HG02885 (cell line): ENCODE data around the gene NKX2-4.
"Not testable (repeated sequence)": the region's sequence is repeated elsewhere in the genome, so short reads cannot be mapped to it uniquely, and the experiment has no call there.

Source experiments
- ATAC-seq: cut with Tn5 transposase; IDR thresholded peaks from one replicate; pipeline ENCODE4 v1.9.1; 2021; ENCODE audit warnings: mild to moderate bottlenecking; ENCODE audit not compliant: unreplicated experiment, poor library complexity

The NKX2-4 gene

DNA sequence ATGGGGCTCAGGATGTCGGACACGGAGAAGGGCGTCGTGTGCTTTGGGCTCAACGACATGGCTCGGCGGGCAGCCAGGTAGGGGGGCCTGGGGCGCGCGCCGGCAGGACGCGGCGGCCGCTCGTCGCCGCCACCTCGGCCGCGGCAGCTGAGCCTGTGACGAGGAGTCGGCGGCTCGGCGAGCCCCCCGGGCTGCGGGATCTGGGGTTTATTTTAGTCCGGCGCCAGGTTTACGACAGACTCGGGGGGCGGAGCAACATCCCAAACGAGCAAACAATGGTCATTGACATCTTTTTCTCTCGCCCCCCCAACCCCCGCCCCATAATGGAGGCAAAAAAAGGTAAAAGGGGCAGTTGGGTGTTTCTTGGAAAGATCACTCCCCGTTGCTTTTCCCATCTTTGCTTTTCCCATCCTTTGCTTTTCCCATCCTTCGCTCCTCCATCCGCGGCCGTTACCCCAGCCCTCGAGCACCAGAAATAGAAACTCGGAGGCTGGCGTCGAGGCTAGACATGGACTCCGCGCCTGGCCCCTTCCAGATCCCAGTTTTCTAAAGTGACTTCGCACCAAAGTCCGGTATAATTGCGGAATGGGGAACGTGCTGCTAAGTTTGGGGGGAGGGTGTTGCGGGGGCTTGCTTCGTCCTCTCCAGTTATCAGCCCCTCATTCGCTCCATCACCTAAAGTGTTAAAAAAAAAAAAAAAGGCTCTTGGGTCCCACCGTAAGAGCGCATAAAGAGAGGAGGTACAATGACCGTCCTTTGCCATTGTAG, at the start of gene NKX2-4:
Gene NKX2-4 (minus strand): TSS at position 186 of the 768 bp plus-strand sequence. CDS start 127 bp downstream, at position 59.
- ATAC-seq = peak; percentile 13

DNA sequence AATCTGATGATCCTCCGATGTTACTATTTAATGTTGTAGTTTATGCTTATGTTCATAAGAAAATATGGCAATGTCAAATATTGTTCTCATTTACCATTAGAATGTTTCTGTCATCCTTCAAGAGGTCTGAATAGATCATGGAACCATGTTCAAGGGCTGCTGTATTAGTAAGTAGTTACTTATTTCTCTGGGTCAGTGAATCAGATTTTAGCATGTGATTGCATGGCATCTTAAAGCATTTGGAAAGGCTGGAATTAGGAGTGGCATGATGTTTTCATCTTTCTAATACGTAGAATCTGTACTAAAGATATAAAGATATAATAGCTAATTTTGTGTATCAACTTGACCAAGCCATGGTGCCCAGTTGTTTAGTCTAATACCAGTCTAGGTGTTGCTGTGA, 40.5 kb upstream of the NKX2-4 start:
- ATAC-seq = no peak

DNA sequence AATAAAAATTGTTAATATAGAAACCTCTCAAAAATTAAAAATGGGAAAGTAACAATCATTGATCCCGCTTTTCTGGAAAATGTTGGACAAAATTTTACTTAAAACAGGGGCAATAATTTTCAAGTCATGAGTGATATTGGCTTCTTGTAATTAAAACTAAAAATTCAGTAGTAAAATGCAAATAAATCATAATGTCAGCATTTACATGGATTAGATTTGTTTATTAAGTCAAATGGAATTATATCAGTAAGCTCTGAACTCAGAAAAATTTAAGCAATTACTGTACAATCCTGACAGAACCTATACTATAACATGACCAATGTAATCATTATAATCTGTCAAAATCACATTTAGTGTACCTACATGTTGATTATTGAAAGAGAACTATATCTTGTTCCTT, 39.9 kb upstream of the NKX2-4 start:
- ATAC-seq = no peak

DNA sequence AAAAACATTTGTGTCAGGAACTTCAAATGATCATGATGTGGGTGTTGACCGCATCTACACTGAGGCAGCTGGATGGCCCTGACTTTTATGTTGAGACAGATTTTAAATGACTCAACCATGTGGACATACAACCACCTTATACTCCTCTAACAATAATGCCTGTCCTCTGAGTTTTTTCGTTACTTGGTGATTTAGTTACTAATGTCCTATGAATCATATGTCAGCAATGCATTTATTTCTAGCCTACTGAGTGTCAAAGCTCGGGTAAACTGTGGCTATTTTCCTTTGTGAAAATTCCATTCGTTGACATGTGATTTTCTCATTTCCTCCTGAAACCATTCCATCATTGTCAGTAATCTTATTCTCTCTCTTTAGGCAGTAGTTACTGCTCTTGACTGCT, 38.9 kb upstream of the NKX2-4 start:
- ATAC-seq = no peak

DNA sequence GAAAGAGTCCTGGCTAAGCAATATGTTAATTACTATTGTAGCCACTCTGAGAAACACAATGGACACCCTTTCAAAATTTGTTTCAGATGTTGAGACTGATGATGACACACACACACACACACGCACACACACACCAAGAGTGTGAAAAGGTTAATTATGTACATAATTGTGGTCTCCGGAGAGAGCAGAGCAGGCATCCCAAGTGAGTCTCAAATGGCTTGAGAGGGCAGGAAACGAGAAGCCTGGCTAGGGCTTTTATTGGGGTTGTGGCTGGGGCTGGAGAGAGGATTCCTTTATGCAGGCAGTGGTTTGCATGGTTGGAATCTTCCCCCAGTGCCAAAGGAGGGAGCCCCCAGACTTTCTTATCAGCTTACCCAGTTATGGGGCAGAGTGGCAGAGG, 38.2 kb upstream of the NKX2-4 start:
- no peak for ATAC-seq

DNA sequence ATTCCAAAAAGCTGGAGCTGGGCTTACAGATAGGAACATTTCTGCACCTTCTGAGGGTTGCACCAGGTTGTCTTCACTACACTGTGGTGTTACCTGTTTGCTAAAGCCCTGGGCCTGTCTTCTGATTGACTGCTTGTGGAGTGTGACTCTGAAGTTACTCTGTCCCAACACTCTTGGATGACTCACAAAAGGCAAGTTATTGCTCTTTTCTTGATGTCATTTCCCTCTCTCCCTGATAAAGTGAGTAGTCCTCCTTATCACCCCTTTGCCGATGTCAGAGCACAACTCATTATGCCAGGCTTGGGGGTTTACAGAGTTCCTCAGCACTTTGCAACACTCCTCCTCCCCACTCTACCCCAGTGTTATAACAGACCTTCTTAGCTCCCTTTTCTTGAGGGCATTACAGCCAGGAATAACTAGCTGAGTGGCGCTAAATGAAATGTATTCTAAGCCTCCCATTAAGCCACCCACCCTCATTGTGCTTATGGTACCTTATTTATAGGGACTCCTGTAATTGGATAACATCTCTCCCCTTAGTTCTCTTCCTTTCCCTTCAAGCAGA, 36.1 kb upstream of the NKX2-4 start:
- ATAC-seq = no peak

DNA sequence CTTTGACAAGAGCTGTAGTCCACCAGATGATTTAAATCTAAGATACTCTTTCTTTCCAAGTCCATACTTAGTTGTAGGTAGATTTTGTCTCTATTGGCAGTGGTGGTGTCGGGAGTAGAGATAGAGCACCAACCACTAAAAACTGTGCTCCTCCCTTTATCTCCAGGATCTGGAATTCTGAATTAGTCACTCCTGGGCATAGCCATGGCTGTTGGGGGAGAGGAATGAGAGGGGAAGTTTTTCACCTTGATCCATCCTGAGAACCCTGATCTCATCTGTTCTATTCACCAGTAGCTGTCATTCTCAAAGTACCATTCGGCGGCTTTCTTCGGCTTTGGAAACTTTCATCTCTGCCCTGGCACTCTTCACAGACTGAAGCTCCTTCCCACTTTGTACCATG, 35.6 kb upstream of the NKX2-4 start:
- ATAC-seq = no peak

DNA sequence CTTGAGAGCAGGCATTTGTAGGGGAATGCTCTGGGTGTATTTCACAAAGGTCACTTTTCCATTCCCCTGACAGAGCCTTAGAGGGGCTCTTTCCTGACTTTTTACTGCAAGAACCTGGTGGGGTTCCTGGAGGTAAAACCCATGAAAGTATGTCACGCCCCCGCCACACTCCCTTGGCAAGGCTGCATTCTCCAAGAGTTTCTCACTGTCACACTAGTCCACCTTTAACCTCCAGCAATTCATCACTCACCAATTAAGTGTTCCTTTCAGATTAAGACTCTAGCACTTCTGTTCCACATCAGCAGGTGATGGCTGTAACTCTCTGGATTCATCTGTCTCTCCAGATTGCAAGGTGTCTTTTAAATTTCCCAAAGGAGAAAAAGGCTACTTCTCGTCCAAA, 32.7 kb upstream of the NKX2-4 start:
- no peak for ATAC-seq

DNA sequence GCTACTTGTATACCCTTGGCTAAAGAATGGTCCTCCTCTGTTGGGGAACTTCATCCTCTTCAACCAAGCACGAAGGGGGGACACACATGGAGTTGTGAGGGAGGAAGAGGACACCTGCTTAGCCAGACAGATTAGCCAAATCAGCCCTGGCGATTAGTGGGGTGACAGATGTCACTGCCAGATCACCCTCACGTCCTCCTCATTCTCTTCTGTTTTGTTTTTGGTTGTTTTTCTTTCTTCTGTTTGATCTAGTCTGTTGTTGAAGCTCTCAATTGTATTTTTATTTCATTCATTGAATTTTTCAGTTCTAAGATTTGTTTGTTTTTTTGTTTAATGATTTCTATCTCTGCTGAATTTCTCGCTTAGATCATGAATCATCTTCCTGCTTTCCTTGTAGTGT, 27.5 kb upstream of the NKX2-4 start:
- no peak for ATAC-seq

DNA sequence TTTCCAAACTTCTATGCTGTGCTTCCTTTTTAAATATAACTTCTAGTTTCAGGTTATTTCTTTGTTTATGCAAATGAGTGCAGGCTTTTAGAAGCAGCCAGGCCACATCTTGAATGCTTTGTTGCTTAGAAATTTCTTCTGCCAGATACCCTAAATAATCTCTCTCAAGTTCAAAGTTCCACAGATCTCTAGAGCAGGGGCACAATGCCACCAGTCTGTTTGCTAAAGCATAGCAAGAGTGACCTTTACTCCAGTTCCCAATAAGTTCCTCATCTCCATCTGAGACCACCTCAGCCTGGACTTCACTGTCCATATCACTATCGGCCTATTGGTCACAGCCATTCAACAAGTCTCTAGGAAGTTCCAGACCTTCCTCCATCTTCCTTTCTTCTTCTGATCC, 26.4 kb upstream of the NKX2-4 start:
- not testable (repeated sequence) for ATAC-seq

DNA sequence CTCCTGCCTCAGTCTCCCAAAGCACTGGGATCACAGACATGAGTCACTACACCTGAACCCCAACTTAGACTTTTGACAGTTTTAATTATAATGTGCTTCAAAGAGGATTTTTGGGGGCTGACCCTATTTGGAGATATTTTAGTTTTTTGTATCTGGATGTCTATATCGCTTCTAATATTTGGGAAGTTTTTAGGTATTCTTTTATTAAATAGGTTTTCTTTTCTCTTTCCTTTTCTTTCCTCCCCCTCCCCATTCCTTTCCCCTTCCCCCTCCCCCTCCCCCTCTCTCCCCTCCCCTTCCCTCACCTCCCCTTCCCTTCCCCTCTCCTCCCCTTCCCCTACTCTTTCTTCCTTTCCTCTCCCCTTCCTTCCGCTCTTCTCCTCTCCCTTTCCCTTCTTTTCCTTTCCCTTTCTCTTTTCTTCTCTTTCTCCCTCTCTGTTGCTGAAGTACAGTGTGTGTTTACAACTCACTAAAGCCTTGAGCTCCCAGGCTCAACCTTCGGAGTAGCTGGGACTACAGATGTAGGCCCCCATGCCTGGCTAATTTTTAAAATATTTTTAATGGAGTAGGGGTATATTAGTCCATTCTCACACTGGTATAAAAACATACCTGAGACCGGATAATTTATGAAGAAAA, 24.4 kb upstream of the NKX2-4 start:
- ATAC-seq = no peak

DNA sequence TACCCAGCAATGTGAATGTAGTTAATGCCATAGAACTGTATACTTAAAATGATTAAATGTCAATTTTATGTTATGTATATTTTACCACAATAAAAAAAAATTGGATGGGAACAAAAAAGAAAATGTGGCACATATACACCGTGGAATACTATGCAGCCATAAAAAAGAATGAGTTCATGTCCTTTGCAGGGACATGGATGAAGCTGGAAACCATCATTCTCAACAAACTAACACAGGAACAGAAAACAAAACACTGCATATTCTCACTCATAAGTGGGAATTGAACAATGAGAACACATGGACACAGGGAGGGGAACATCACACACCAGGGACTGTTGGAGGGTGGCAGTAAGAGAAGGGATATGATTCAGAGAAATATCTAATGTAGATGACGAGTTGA, 21.8 kb upstream of the NKX2-4 start:
- ATAC-seq = not testable (repeated sequence)

DNA sequence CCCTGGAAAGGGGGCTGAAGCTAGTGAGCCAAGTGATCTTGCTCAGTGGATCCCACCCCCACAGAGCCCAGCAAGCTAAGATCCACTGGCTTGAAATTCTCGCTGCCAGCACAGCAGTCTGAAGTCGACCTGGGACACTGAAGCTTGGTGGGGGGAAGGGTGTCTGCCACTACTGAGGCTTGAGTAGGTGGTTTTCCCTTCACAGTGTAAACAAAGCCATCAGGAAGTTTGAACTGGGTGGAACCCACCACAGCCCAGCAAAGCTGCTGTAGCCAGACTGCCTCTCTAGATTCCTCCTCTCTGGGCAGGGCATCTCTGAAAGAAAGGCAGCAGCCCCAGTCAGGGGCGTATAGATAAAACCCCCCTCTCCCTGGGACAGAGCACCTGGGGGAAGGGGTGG, 16.7 kb upstream of the NKX2-4 start:
- not testable (repeated sequence) for ATAC-seq

DNA sequence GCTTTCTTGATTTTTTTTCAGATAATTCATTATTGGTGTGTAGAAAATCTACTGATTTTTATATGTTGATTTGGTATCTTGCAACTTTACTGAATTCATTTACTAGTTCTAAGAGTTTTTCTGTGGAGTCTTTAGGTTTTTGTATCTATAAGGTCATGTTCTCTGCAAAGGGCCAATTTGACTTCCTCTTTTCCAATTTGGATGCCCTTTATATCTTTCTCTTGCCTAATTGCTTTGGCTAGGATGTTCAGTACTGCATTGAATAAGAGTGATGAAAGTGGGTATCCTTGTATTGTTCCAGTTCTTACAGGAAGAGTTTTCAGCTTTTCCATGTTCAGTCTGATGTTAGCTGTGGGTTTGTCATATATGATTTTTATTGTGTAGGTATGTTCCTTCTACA, 14.4 kb upstream of the NKX2-4 start:
- ATAC-seq = no peak

DNA sequence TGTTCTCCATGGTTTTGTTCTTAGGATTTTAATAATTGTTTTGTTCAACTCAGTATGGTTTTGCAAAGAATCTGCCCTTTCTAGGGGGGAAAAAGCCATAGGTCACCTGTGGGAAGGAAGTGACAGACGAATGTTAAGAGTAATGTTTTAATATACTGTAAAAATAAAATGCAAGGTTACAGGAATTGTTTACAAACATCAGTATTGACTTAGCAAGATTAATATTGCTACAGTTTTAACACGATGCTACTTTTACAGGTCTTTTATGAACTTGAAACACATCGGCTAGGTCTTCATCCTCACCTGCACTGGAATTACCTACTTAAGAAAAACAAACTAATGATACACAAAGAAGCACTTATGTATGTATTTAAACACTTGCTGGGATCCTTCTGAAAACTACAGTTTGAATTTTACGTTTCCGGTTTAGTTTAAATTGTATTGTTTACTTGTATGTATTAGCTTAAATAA, 1.7 kb upstream of the NKX2-4 start:
- no peak for ATAC-seq

DNA sequence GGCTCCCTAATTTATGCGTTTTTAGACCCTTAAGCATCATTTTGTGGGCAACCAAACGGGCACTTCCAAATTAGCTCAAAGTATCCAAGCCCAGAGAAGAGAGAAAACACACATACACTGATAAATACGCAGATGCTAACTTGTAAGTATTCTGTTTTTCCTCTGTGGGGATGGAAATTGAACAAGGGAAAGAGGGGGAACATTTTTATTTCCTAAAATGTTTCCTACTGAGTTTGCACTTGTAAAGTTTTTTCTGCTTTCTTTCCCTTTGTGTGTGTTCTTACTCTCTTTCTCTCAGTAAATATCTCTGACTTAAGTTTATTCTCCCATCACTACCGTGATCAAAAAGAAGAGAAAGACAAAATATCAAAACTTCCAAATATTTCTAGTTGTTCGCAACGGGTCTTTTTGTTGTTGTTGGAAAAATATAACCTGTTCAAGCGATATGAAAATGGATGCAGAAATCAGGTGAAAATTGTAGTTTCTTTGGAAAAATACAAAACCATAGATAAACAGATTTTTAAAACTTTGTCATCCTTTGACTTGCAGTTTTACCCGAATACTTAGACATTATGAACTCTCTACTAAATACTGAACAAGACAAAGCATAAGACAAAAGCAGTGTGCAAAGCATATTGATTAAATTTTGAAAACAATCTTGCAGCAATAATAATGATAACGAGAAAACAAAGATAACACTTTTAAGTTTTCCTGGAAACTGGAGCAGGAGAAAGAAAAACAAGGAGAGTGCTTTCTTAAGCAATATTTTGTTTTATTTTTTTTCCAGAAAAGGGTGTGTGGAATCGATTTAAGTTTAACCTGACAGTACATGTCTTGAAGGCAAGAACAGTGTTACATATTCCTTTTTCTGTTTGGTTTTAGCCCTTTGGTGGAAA, 1.0 kb upstream of the NKX2-4 start:
- ATAC-seq = no peak

DNA sequence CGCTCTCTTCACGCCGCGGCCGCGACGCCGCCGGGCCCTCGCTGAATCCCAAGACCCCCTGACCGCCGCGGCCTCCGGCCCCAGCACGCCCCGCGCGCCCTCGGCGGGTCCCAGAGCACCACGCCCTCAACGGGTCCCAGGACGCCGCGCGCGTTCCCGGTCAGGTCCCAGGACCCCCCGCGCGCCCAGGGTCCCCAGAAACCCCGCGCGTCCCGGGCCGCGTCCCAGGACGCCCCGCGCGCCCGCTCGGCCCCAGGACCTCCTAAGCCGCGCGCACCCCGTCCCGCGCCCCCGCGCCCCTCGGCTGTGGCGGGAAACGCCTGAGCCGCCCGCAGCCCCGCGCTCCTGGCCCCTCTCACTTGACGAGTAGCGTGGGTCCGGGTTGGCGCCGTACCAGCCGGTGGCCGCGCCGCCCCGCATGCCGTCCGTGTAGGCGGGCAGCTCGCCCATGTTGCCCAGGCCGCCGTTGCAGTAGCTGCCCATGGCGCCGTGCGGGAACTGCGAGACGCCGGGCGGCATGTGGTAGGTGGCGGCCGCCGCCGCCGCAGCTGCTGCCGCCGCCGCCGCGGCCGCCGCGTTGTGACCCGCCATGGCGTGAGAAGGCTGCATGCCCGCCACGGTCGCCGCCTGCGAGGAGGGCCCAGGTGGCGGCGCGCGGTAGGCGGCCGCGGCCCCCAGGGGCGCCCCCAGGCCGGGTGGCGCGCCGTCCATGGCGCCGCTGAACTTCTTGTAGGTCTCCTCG, 556 bp downstream of the NKX2-4 start:
- ATAC-seq = peak; percentile 43

DNA sequence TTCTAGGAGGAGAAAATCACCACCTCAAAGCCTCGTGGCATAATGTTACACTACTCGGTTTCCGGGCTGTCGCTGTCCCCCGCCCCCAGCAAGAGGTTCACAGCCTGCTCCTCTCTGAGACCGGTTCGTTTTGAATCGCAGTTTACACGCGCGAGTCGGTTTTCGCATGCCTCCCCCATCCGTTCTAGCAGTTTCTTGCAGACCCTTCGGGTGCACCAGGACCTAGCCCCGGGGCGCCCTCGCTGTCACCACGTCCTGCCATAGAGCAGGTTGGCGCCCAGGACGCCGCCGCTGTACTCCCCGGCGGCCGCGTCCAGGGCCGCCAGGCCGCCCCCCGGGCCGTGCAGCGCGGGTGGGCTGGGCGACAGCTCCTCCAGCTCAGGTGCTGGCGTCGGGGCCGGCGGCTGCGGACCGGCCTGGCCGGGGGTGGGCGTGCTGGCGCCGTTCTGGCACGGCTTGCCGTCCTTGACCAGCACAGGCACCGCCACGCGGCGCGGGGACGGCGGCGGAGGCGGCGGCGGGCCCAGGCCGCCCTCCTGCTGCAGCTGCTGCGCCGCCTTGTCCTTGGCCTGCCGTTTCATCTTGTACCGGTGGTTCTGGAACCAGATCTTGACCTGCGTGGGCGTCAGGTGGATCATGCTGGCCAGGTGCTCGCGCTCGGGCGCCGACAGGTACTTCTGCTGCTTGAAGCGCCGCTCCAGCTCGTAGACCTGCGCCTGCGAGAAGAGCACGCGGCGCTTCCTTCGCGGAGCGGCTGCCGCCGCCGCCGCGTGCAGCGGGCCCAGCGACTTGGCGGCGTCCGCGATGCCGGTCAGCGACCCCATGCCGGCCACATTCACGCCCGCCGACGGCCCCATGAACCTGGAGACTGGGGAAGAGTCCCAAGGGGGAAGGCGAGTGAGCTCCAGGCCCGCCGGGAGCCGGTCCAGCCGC, 1.4 kb downstream of the NKX2-4 start:
- ATAC-seq = peak; percentile 24
